Kidney (tissue), 14 donors: ENCODE results near the gene ELK4. TPM values are rescaled to one million over a fixed set of nuclear protein-coding genes. Genes with fewer than 3 reads are reported as not detected.

ENCODE experiments used
- DNase-seq, 5 donors: peaks; one replicate each; pipeline ENCODE4 v3.0.0-alpha.2; 2013 to 2020
- FAIRE-seq: peaks from 2 replicates; lab custom pipeline; 2012; peaks lifted over from hg19 to GRCh38; lab: Jason Lieb, UNC
- H3K27ac ChIP-seq, 2 donors: one replicate each; pipeline ENCODE4 v1.7.0; 2013; ENCODE audit warnings: low read depth in 2 of 2, low read length in 2 of 2, inconsistent platforms in 1 of 2
- H3K27me3 ChIP-seq: one replicate; pipeline ENCODE4 v1.7.1; 2013; ENCODE audit warnings: low read length, inconsistent platforms; ENCODE audit not compliant: control insufficient read depth, insufficient read depth
- H3K36me3 ChIP-seq, 3 donors: one replicate each; pipeline versions ENCODE4 v1.7.0 to v1.7.1; 2013; ENCODE audit warnings: low read length in 3 of 3, control low read depth in 1 of 3, inconsistent platforms in 1 of 3; ENCODE audit not compliant: insufficient read depth in 3 of 3, control insufficient read depth in 2 of 3
- H3K4me1 ChIP-seq, 3 donors: one replicate each; pipeline versions ENCODE4 v1.7.0 to v1.7.1; 2013; ENCODE audit warnings: low read length in 3 of 3, inconsistent platforms in 1 of 3, low read depth in 1 of 3; ENCODE audit not compliant: control insufficient read depth in 2 of 3, insufficient read depth in 2 of 3
- H3K4me3 ChIP-seq, 3 donors: one replicate each; pipeline versions ENCODE4 v1.7.0 to v1.8.1; 2013; ENCODE audit warnings: low read length in 3 of 3, control low read depth in 1 of 3, inconsistent platforms in 1 of 3
- H3K9ac ChIP-seq, 3 donors: one replicate each; pipeline versions ENCODE4 v1.7.0 to v1.7.1; 2013; ENCODE audit warnings: low read length in 3 of 3, control low read depth in 1 of 3, inconsistent platforms in 1 of 3
- H3K9me3 ChIP-seq, 3 donors: one replicate each; pipeline versions ENCODE4 v1.7.0 to v1.7.1; 2013; ENCODE audit warnings: low read length in 3 of 3, control low read depth in 1 of 3, inconsistent platforms in 1 of 3; ENCODE audit not compliant: control insufficient read depth in 2 of 3, insufficient read depth in 1 of 3
- CTCF ChIP-seq: IDR thresholded peaks from 3 replicates; pipeline ENCODE4 v1.5.1; 2012; ENCODE audit warnings: mild to moderate bottlenecking, moderate library complexity, borderline replicate concordance; ENCODE audit not compliant: insufficient read depth; ENCODE audit errors: extremely low read depth
- intact Hi-C: fragments of 100-400 bp; cut with DNase I; formaldehyde crosslinking; loops from one replicate; pipeline ENCODE4 v1.11.1; 2022
- polyA plus RNA-seq: library from polyadenylated mRNA; stranded (reverse); fragments of 350-450 nt; fragmentation: Illumina TruSeq; extraction: RNeasy Lipid Tissue Mini Kit (QIAGEN cat#74804); gene quantifications from one replicate; pipeline ENCODE4 v1.2.3, GENCODE V29; 2014; ENCODE audit warnings: low read depth, low replicate concordance; ENCODE audit not compliant: insufficient read depth
- total RNA-seq: library from RNA; stranded (reverse); fragmentation: NEBNext Ultra II Directional; extraction: Animal tissue kit (Norgen Biotek cat#: 25700); gene quantifications from one replicate; pipeline ENCODE4 v1.2.1, GENCODE V29; 2021
- donor health status: control.
- donor health status: control.
- donor health status: control.
- donor health status: control.
- donor health status: control.
- donor health status: DM: yes; HTN: yes; CAD: no.
- donor health status: Normal renal cell carcinoma (clear cell type).

Gene ELK4
- total and polyA plus RNA-seq, 2 donors from 2014 or later: 4.2 to 87.3 TPM

GRCh38 chr1:205601205-205601604 lies 30.6 kb downstream of the ELK4 start:
- H3K27me3 ChIP-seq: no peaks in the 10 kb centered on the region
- DNase-seq (peak in 3 of 5 donors; percentile 62 to 89 (median 87)), FAIRE-seq (no peak)
- H3K9ac ChIP-seq: no peak overlapping the region
- no peaks in the 10 kb centered on the region for H3K9me3 ChIP-seq
- no peak for TF ChIP-seq CTCF
- H3K4me1 ChIP-seq: peaks cover 4 to 42% (median 14%) of the 10 kb centered on the region in 3 donors
- H3K4me3 ChIP-seq: no peak overlapping the region
- H3K27ac ChIP-seq: peak overlapping the region in 1 of 2 donors; percentile 71
- peaks cover 0 to 2% (median 0%) of the 10 kb centered on the region in 3 donors for H3K36me3 ChIP-seq
- intact Hi-C loops: no loop called here

- DNase-seq (no peak), FAIRE-seq (no peak)
- Histone ChIP-seq H3K9me3 (no peaks in the 10 kb centered on the region), H3K4me3 (no peak overlapping the region), H3K36me3 (peaks cover 0 to under 1% (median 0%) of the 10 kb centered on the region in 3 donors), H3K4me1 (peaks cover 4 to 42% (median 14%) of the 10 kb centered on the region in 3 donors), H3K27ac (peak overlapping the region; percentile 64 to 78), H3K27me3 (no peaks in the 10 kb centered on the region), H3K9ac (no peak overlapping the region)
- TF ChIP-seq CTCF: no peak
- intact Hi-C loops: no loop called here
Measured at GRCh38 chr1:205600085-205600484, 31.7 kb downstream of the ELK4 start.

GRCh38 chr1:205599669-205600042 lies 32.2 kb downstream of the ELK4 start:
- intact Hi-C loops: no loop called here

More at GRCh38 chr1:205599669-205600042, 32.2 kb downstream of the ELK4 start:
- FAIRE-seq (no peak), DNase-seq (no peak)
- no peaks in the 10 kb centered on the region for H3K27me3 ChIP-seq
- H3K27ac ChIP-seq: peak overlapping the region; percentile 64 to 78
- no peak overlapping the region for H3K9ac ChIP-seq
- H3K4me1 ChIP-seq: peaks cover 4 to 42% (median 14%) of the 10 kb centered on the region in 3 donors
- H3K9me3 ChIP-seq: no peaks in the 10 kb centered on the region
- no peak overlapping the region for H3K4me3 ChIP-seq
- peaks cover 0 to 3% (median 0%) of the 10 kb centered on the region in 3 donors for H3K36me3 ChIP-seq
- TF ChIP-seq CTCF: no peak
